ENCODE data around the gene POMT1.
A peak's percentile ranks its signal among the peaks of the same experiment; 100 is the strongest.

The POMT1 gene

GRCh38 chr9:131528186-131528585, 25.5 kb downstream of the POMT1 start:
- no peak overlapping the region for H3K27ac ChIP-seq (ENCODE audit: low read depth, low read length, severe bottlenecking)
- peaks cover 8% of the 10 kb centered on the region for H3K4me1 ChIP-seq (ENCODE audit: control insufficient read depth, insufficient read depth, low read length, poor library complexity, severe bottlenecking)
- no peaks in the 10 kb centered on the region for H3K9me3 ChIP-seq (ENCODE audit: control insufficient read depth, low read length)
- H3K4me3 ChIP-seq (ENCODE audit: extremely low read depth, insufficient read depth, low read length, poor library complexity, severe bottlenecking), result no peak overlapping the region
- peaks cover 67% of the 10 kb centered on the region for H3K36me3 ChIP-seq (ENCODE audit: control insufficient read depth, insufficient read depth, low read length)
- WGBS, 2 experiments (ENCODE audit: insufficient coverage in 2 of 2), result 97 to 98% methylated on average over 6 to 7 of the region's 7 CpGs

- H3K4me3 ChIP-seq (ENCODE audit: extremely low read depth, insufficient read depth, low read length, poor library complexity, severe bottlenecking), result no peak overlapping the region
- H3K36me3 ChIP-seq (ENCODE audit: control insufficient read depth, insufficient read depth, low read length), result peaks cover 60% of the 10 kb centered on the region
- H3K9me3 ChIP-seq (ENCODE audit: control insufficient read depth, low read length), result no peaks in the 10 kb centered on the region
- H3K27ac ChIP-seq (ENCODE audit: low read depth, low read length, severe bottlenecking), result no peak overlapping the region
- H3K4me1 ChIP-seq (ENCODE audit: control insufficient read depth, insufficient read depth, low read length, poor library complexity, severe bottlenecking), result peaks cover 8% of the 10 kb centered on the region
- WGBS, 2 experiments (ENCODE audit: insufficient coverage in 2 of 2), result 96 to 97% methylated on average over 33 to 35 of the region's 35 CpGs
These were observed 26.3 kb downstream of the POMT1 start for GRCh38 chr9:131528886-131529505.

- WGBS, 2 experiments (ENCODE audit: insufficient coverage in 2 of 2), result 69 to 70% methylated on average over 16 to 22 of the region's 24 CpGs
- Histone ChIP-seq H3K36me3 (ENCODE audit: control insufficient read depth, insufficient read depth, low read length) (peaks cover 52% of the 10 kb centered on the region), H3K4me1 (ENCODE audit: control insufficient read depth, insufficient read depth, low read length, poor library complexity, severe bottlenecking) (peaks cover 5% of the 10 kb centered on the region), H3K9me3 (ENCODE audit: control insufficient read depth, low read length) (no peaks in the 10 kb centered on the region), H3K4me3 (ENCODE audit: extremely low read depth, insufficient read depth, low read length, poor library complexity, severe bottlenecking) (peak overlapping the region; percentile 77), H3K27ac (ENCODE audit: low read depth, low read length, severe bottlenecking) (no peak overlapping the region)
These were observed 27.2 kb downstream of the POMT1 start for GRCh38 chr9:131529597-131530545.

- WGBS, 2 experiments (ENCODE audit: insufficient coverage in 2 of 2), result 1 to 2% methylated on average over 25 to 27 of the region's 29 CpGs
- no peak overlapping the region for H3K27ac ChIP-seq (ENCODE audit: low read depth, low read length, severe bottlenecking)
- peaks cover 5% of the 10 kb centered on the region for H3K4me1 ChIP-seq (ENCODE audit: control insufficient read depth, insufficient read depth, low read length, poor library complexity, severe bottlenecking)
- H3K36me3 ChIP-seq (ENCODE audit: control insufficient read depth, insufficient read depth, low read length), result peaks cover 45% of the 10 kb centered on the region
- peak overlapping the region; percentile 77 for H3K4me3 ChIP-seq (ENCODE audit: extremely low read depth, insufficient read depth, low read length, poor library complexity, severe bottlenecking)
- H3K9me3 ChIP-seq (ENCODE audit: control insufficient read depth, low read length), result no peaks in the 10 kb centered on the region
These were observed 27.8 kb downstream of the POMT1 start for GRCh38 chr9:131530546-131530919.

GRCh38 chr9:131530920-131531832, 28.5 kb downstream of the POMT1 start, which contains the start of gene UCK1:
UCK1 (minus strand) TSS chr9:131531263; CDS start chr9:131531174, 89 bp downstream.
- Histone ChIP-seq H3K4me3 (ENCODE audit: extremely low read depth, insufficient read depth, low read length, poor library complexity, severe bottlenecking) (peak within 1 kb of the TSS; percentile 77), H3K4me1 (ENCODE audit: control insufficient read depth, insufficient read depth, low read length, poor library complexity, severe bottlenecking) (peaks cover 5% of the 10 kb centered on the region), H3K9me3 (ENCODE audit: control insufficient read depth, low read length) (no peaks in the 10 kb centered on the region), H3K27ac (ENCODE audit: low read depth, low read length, severe bottlenecking) (no peak within 1 kb of the TSS), H3K36me3 (ENCODE audit: control insufficient read depth, insufficient read depth, low read length) (peaks cover 41% of the 10 kb centered on the region)
- 22 to 25% methylated on average over 73 to 101 of the region's 103 CpGs for WGBS, 2 experiments (ENCODE audit: insufficient coverage in 2 of 2)

GRCh38 chr9:131534721-131535237, 32.1 kb downstream of the POMT1 start:
- Histone ChIP-seq H3K9me3 (ENCODE audit: control insufficient read depth, low read length) (no peaks in the 10 kb centered on the region), H3K4me1 (ENCODE audit: control insufficient read depth, insufficient read depth, low read length, poor library complexity, severe bottlenecking) (peaks cover 5% of the 10 kb centered on the region), H3K36me3 (ENCODE audit: control insufficient read depth, insufficient read depth, low read length) (peaks cover 5% of the 10 kb centered on the region), H3K4me3 (ENCODE audit: extremely low read depth, insufficient read depth, low read length, poor library complexity, severe bottlenecking) (no peak overlapping the region), H3K27ac (ENCODE audit: low read depth, low read length, severe bottlenecking) (no peak overlapping the region)
- WGBS, 2 experiments (ENCODE audit: insufficient coverage in 2 of 2), result 86 to 92% methylated on average over 1 to 4 of the region's 8 CpGs

- H3K9me3 ChIP-seq (ENCODE audit: control insufficient read depth, low read length), result peaks cover 2% of the 10 kb centered on the region
- H3K27ac ChIP-seq (ENCODE audit: low read depth, low read length, severe bottlenecking), result no peak overlapping the region
- H3K4me1 ChIP-seq (ENCODE audit: control insufficient read depth, insufficient read depth, low read length, poor library complexity, severe bottlenecking), result no peaks in the 10 kb centered on the region
- H3K36me3 ChIP-seq (ENCODE audit: control insufficient read depth, insufficient read depth, low read length), result no peaks in the 10 kb centered on the region
- 93 to 96% methylated on average over 13 to 15 of the region's 19 CpGs for WGBS, 2 experiments (ENCODE audit: insufficient coverage in 2 of 2)
- H3K4me3 ChIP-seq (ENCODE audit: extremely low read depth, insufficient read depth, low read length, poor library complexity, severe bottlenecking), result no peak overlapping the region
These were observed 35.2 kb downstream of the POMT1 start for GRCh38 chr9:131537946-131538345.

- Histone ChIP-seq H3K36me3 (ENCODE audit: control insufficient read depth, insufficient read depth, low read length) (no peaks in the 10 kb centered on the region), H3K27ac (ENCODE audit: low read depth, low read length, severe bottlenecking) (no peak overlapping the region), H3K4me1 (ENCODE audit: control insufficient read depth, insufficient read depth, low read length, poor library complexity, severe bottlenecking) (no peaks in the 10 kb centered on the region), H3K9me3 (ENCODE audit: control insufficient read depth, low read length) (peaks cover 16% of the 10 kb centered on the region), H3K4me3 (ENCODE audit: extremely low read depth, insufficient read depth, low read length, poor library complexity, severe bottlenecking) (no peak overlapping the region)
- WGBS, 2 experiments (ENCODE audit: insufficient coverage in 2 of 2), result 90 to 94% methylated on average over 5 to 6 of the region's 7 CpGs
These were observed 36.7 kb downstream of the POMT1 start for GRCh38 chr9:131539223-131539923.

- Histone ChIP-seq H3K4me1 (ENCODE audit: control insufficient read depth, insufficient read depth, low read length, poor library complexity, severe bottlenecking) (no peaks in the 10 kb centered on the region), H3K9me3 (ENCODE audit: control insufficient read depth, low read length) (peaks cover 18% of the 10 kb centered on the region), H3K4me3 (ENCODE audit: extremely low read depth, insufficient read depth, low read length, poor library complexity, severe bottlenecking) (no peak overlapping the region), H3K36me3 (ENCODE audit: control insufficient read depth, insufficient read depth, low read length) (no peaks in the 10 kb centered on the region), H3K27ac (ENCODE audit: low read depth, low read length, severe bottlenecking) (no peak overlapping the region)
- 80 to 81% methylated on average over 2 to 3 of the region's 6 CpGs for WGBS, 2 experiments (ENCODE audit: insufficient coverage in 2 of 2)
These were observed 40.4 kb downstream of the POMT1 start for GRCh38 chr9:131543141-131543540.

All from mesodermal cell (in vitro differentiated cells).